Measurements from ENCODE around the gene IQCF6.
"Not testable (repeated sequence)": the region's sequence is repeated elsewhere in the genome, so short reads cannot be mapped to it uniquely, and the experiment has no call there.

Gene IQCF6

GRCh38 chr3:51759203-51759602 is 19.8 kb downstream of the IQCF6 start:
- DNase-seq (ENCODE audit: low read depth), result no peak

GRCh38 chr3:51753763-51754750 is 25.0 kb downstream of the IQCF6 start:
- not testable (repeated sequence) for DNase-seq (ENCODE audit: low read depth)

- no peak for DNase-seq (ENCODE audit: low read depth)
Observed at GRCh38 chr3:51751287-51751686, 27.8 kb downstream of the IQCF6 start.

- DNase-seq (ENCODE audit: low read depth), result no peak
Observed at GRCh38 chr3:51750878-51751277, 28.2 kb downstream of the IQCF6 start.

- no peak for DNase-seq (ENCODE audit: low read depth)
Observed at GRCh38 chr3:51748327-51748726, 30.7 kb downstream of the IQCF6 start.

GRCh38 chr3:51747840-51748239 is 31.2 kb downstream of the IQCF6 start:
- DNase-seq (ENCODE audit: low read depth), result no peak

GRCh38 chr3:51742978-51743377 is 36.1 kb downstream of the IQCF6 start:
- DNase-seq (ENCODE audit: low read depth), result not testable (repeated sequence)

- DNase-seq (ENCODE audit: low read depth), result not testable (repeated sequence)
Observed at GRCh38 chr3:51742320-51742719, 36.7 kb downstream of the IQCF6 start.

GRCh38 chr3:51739110-51739509 is 39.9 kb downstream of the IQCF6 start:
- DNase-seq (ENCODE audit: low read depth), result no peak

GRCh38 chr3:51735950-51736349 is 43.1 kb downstream of the IQCF6 start:
- no peak for DNase-seq (ENCODE audit: low read depth)

GRCh38 chr3:51735039-51735438 is 44.0 kb downstream of the IQCF6 start:
- DNase-seq (ENCODE audit: low read depth), result no peak

- DNase-seq (ENCODE audit: low read depth), result no peak
Observed at GRCh38 chr3:51734572-51734907, 44.5 kb downstream of the IQCF6 start.

GRCh38 chr3:51733859-51734571 is 45.0 kb downstream of the IQCF6 start:
- DNase-seq (ENCODE audit: low read depth), result no peak

GRCh38 chr3:51729042-51729633 is 49.9 kb downstream of the IQCF6 start:
- no peak for DNase-seq (ENCODE audit: low read depth)

Data from activated T-cell treated with anti-CD3 and anti-CD28 coated beads for 48 hours (primary cell).